NB4 (cell line): ENCODE measurements around the gene MEIOB.

ENCODE experiments used
- CTCF ChIP-seq: IDR thresholded peaks from one replicate; pipeline ENCODE4 v1.5.1; 2012; ENCODE audit warnings: low read depth, low read length
- MAX ChIP-seq: IDR thresholded peaks from 2 replicates; pipeline ENCODE4 v1.6.1; 2011; ENCODE audit warnings: low read depth, low read length
- MYC ChIP-seq: IDR thresholded peaks from 2 replicates; pipeline ENCODE4 v1.6.1; 2011; ENCODE audit warnings: low read depth, low read length
- POLR2A ChIP-seq: IDR thresholded peaks from 2 replicates; pipeline ENCODE4 v1.6.1; 2011; ENCODE audit warnings: mild to moderate bottlenecking; ENCODE audit not compliant: insufficient read length; ENCODE audit errors: extremely low read depth

GRCh38 chr16:1832838-1833454 lies 39.0 kb downstream of the MEIOB start:
- TF ChIP-seq CTCF (no peak), POLR2A (no peak), MAX (no peak), MYC (no peak)
